Measurements from ENCODE around the gene TRIM66.

TRIM66 gene

GRCh38 chr11:8685306-8685705 lies 2.8 kb upstream of the TRIM66 start:
- DNase-seq (ENCODE audit: low spot score), result no peak
- ATAC-seq (ENCODE audit: low read depth), result no peak
- TF ChIP-seq, protein P1, sequence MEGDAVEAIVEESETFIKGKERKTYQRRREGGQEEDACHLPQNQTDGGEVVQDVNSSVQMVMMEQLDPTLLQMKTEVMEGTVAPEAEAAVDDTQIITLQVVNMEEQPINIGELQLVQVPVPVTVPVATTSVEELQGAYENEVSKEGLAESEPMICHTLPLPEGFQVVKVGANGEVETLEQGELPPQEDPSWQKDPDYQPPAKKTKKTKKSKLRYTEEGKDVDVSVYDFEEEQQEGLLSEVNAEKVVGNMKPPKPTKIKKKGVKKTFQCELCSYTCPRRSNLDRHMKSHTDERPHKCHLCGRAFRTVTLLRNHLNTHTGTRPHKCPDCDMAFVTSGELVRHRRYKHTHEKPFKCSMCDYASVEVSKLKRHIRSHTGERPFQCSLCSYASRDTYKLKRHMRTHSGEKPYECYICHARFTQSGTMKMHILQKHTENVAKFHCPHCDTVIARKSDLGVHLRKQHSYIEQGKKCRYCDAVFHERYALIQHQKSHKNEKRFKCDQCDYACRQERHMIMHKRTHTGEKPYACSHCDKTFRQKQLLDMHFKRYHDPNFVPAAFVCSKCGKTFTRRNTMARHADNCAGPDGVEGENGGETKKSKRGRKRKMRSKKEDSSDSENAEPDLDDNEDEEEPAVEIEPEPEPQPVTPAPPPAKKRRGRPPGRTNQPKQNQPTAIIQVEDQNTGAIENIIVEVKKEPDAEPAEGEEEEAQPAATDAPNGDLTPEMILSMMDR (IDR thresholded peaks at IDR 0.05; ENCODE audit: poor library complexity, severe bottlenecking), result no peak
- peaks cover 35% of the 10 kb centered on the region for H3K4me1 ChIP-seq (ENCODE audit: insufficient read depth, poor library complexity, severe bottlenecking)
- H3K4me3 ChIP-seq (ENCODE audit: severe bottlenecking), result no peak overlapping the region
- peak overlapping the region; percentile 85 for H3K27ac ChIP-seq (ENCODE audit: poor library complexity, severe bottlenecking)
- peaks cover 50% of the 10 kb centered on the region for H3K36me3 ChIP-seq (ENCODE audit: low read depth)
- H3K9me3 ChIP-seq (ENCODE audit: severe bottlenecking), result no peaks in the 10 kb centered on the region
- no peaks in the 10 kb centered on the region for H3K27me3 ChIP-seq (ENCODE audit: insufficient read depth, poor library complexity, severe bottlenecking)

DNA sequence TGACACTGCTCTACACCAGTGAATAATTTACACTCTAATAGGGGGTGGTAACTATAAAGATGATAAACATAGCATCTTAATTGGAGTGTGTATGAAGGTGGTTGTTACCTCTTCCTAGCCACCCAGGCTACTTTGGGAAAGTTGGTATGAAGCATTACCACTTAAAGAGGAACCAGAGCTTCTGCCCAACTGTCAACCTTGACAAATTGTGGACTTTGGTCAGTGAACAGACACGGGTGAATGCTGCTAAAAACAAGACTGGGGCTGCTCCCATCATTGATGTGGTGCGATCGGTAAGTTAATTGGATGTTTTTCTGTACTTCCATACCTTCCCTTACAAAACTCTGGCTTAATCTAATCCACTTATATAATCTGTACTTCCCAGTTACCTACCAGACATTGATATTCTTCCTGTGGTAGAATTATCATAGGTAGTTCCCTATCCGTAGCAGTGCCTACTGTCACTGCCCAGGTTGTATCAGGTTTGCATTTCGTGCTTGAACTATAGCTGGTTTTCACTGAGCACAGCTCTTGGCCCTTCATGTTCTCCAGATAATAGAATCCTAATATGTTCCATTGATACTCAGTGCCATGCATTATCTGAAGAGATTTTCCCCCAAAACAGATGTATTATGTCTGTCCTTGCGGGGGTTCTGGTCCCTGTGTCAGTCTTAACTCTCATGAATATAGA lies 2.3 kb upstream of the TRIM66 start:
- no peaks in the 10 kb centered on the region for H3K9me3 ChIP-seq (ENCODE audit: severe bottlenecking)
- peaks cover 50% of the 10 kb centered on the region for H3K36me3 ChIP-seq (ENCODE audit: low read depth)
- ATAC-seq (ENCODE audit: low read depth), result no peak
- H3K4me1 ChIP-seq (ENCODE audit: insufficient read depth, poor library complexity, severe bottlenecking), result peaks cover 29% of the 10 kb centered on the region
- DNase-seq (ENCODE audit: low spot score), result no peak
- peak overlapping the region; percentile 88 for H3K4me3 ChIP-seq (ENCODE audit: severe bottlenecking)
- TF ChIP-seq, protein P1 (IDR thresholded peaks at IDR 0.05; ENCODE audit: poor library complexity, severe bottlenecking), result no peak
- H3K27ac ChIP-seq (ENCODE audit: poor library complexity, severe bottlenecking), result peak overlapping the region; percentile 85
- H3K27me3 ChIP-seq (ENCODE audit: insufficient read depth, poor library complexity, severe bottlenecking), result no peaks in the 10 kb centered on the region

GRCh38 chr11:8683115-8683807 lies 796 bp upstream of the TRIM66 start:
- DNase-seq (ENCODE audit: low spot score) (peak; percentile 29), ATAC-seq (ENCODE audit: low read depth) (no peak)
- TF ChIP-seq, protein P1 (IDR thresholded peaks at IDR 0.05; ENCODE audit: poor library complexity, severe bottlenecking), result no peak
- Histone ChIP-seq H3K36me3 (ENCODE audit: low read depth) (peaks cover 50% of the 10 kb centered on the region), H3K4me1 (ENCODE audit: insufficient read depth, poor library complexity, severe bottlenecking) (peaks cover 25% of the 10 kb centered on the region), H3K27me3 (ENCODE audit: insufficient read depth, poor library complexity, severe bottlenecking) (no peaks in the 10 kb centered on the region), H3K27ac (ENCODE audit: poor library complexity, severe bottlenecking) (peak overlapping the region; percentile 85), H3K4me3 (ENCODE audit: severe bottlenecking) (peak overlapping the region; percentile 88), H3K9me3 (ENCODE audit: severe bottlenecking) (no peaks in the 10 kb centered on the region)

DNA sequence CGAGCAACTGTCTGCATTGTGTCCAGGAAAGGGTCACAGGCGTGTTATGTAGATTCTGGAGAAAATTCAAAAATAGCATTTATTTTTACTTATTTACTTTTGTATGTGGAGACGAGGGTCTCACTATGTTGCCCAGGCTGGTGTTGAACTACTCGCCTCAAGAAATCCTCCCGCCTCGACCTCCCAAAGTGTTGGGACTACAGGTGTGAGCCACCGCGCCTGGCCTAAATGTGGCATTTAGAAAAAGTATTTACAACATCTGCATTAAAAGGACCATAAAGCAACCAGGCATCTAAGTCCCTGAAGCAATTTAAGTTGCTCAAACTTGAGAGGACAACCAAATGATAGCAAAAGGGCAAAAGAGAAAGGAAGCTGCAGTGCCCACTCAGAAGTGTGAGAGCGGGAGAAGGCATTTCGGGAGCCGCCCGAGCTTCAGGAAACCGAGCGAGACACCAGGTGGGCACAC lies 595 bp downstream of the TRIM66 start:
- no peaks in the 10 kb centered on the region for H3K27me3 ChIP-seq (ENCODE audit: insufficient read depth, poor library complexity, severe bottlenecking)
- TF ChIP-seq, protein P1 (IDR thresholded peaks at IDR 0.05; ENCODE audit: poor library complexity, severe bottlenecking), result no peak
- no peaks in the 10 kb centered on the region for H3K9me3 ChIP-seq (ENCODE audit: severe bottlenecking)
- peaks cover 41% of the 10 kb centered on the region for H3K36me3 ChIP-seq (ENCODE audit: low read depth)
- ATAC-seq (ENCODE audit: low read depth) (no peak; the same call in 2 of the 3 replicates), DNase-seq (ENCODE audit: low spot score) (no peak)
- H3K4me1 ChIP-seq (ENCODE audit: insufficient read depth, poor library complexity, severe bottlenecking), result peaks cover 14% of the 10 kb centered on the region
- H3K4me3 ChIP-seq (ENCODE audit: severe bottlenecking), result peak overlapping the region; percentile 88
- peak overlapping the region; percentile 85 for H3K27ac ChIP-seq (ENCODE audit: poor library complexity, severe bottlenecking)

All from RWPE2 (cell line).